Kidney glomerular epithelial cell (primary cell): ENCODE results near the gene DNAH8.
"Not testable (repeated sequence)": the region's sequence is repeated elsewhere in the genome, so short reads cannot be mapped to it uniquely, and the experiment has no call there.

ENCODE experiments used
- DNase-seq: peaks from one replicate; lab custom pipeline; 2025; lab: John Stamatoyannopoulos, UW

DNAH8 gene

GRCh38 chr6:38750968-38751615 is 36.0 kb downstream of the DNAH8 start:
- DNase-seq: peak; percentile 44

- no peak for DNase-seq
These were observed 38.6 kb downstream of the DNAH8 start for GRCh38 chr6:38753707-38754106.

- no peak for DNase-seq
These were observed 40.1 kb downstream of the DNAH8 start for GRCh38 chr6:38755207-38755606.

GRCh38 chr6:38755874-38756273 is 40.8 kb downstream of the DNAH8 start:
- DNase-seq: peak; percentile 87

- DNase-seq: no peak
These were observed 45.0 kb downstream of the DNAH8 start for GRCh38 chr6:38760097-38760496.

- DNase-seq: no peak
These were observed 47.7 kb downstream of the DNAH8 start for GRCh38 chr6:38762848-38763247.

- DNase-seq: no peak
These were observed 52.4 kb downstream of the DNAH8 start for GRCh38 chr6:38767560-38767959.

GRCh38 chr6:38773338-38773737 is 58.2 kb downstream of the DNAH8 start:
- no peak for DNase-seq

- no peak for DNase-seq
These were observed 60.0 kb downstream of the DNAH8 start for GRCh38 chr6:38774929-38775707.

GRCh38 chr6:38775870-38776269 is 60.8 kb downstream of the DNAH8 start:
- DNase-seq: no peak

- DNase-seq: peak; percentile 42
These were observed 61.4 kb downstream of the DNAH8 start for GRCh38 chr6:38776515-38776914.

GRCh38 chr6:38779310-38780062 is 64.4 kb downstream of the DNAH8 start:
- no peak for DNase-seq

- DNase-seq: no peak
These were observed 67.5 kb downstream of the DNAH8 start for GRCh38 chr6:38782616-38783015.

- DNase-seq: no peak
These were observed 68.5 kb downstream of the DNAH8 start for GRCh38 chr6:38783443-38784228.

GRCh38 chr6:38784506-38785235 is 69.6 kb downstream of the DNAH8 start:
- DNase-seq: no peak

- DNase-seq: no peak
These were observed 71.4 kb downstream of the DNAH8 start for GRCh38 chr6:38786486-38786885.

GRCh38 chr6:38789256-38789655 is 74.1 kb downstream of the DNAH8 start:
- no peak for DNase-seq

- DNase-seq: no peak
These were observed 77.2 kb downstream of the DNAH8 start for GRCh38 chr6:38792356-38792755.

- DNase-seq: no peak
These were observed 79.6 kb downstream of the DNAH8 start for GRCh38 chr6:38794682-38795081.

- DNase-seq: no peak
These were observed 80.9 kb downstream of the DNAH8 start for GRCh38 chr6:38796006-38796405.

GRCh38 chr6:38796437-38796836 is 81.3 kb downstream of the DNAH8 start:
- not testable (repeated sequence) for DNase-seq
